Stomach smooth muscle (tissue), 2 donors: Measurements from ENCODE around the gene NUMA1.
A peak's percentile ranks its signal among the peaks of the same experiment; 100 is the strongest.

Source experiments
- H3K27ac ChIP-seq: one replicate; pipeline ENCODE4 v1.7.0; 2013; ENCODE audit warnings: mild to moderate bottlenecking, low read length, inconsistent platforms
- H3K27me3 ChIP-seq, 2 donors: one replicate each; pipeline ENCODE4 v1.7.0; 2013; ENCODE audit warnings: low read length in 2 of 2; ENCODE audit not compliant: insufficient read depth in 2 of 2, control insufficient read depth in 1 of 2
- H3K36me3 ChIP-seq, 2 donors: one replicate each; pipeline ENCODE4 v1.7.0; 2013; ENCODE audit warnings: low read length in 2 of 2; ENCODE audit not compliant: control insufficient read depth in 2 of 2, insufficient read depth in 2 of 2
- H3K4me1 ChIP-seq: one replicate; pipeline ENCODE4 v1.7.0; 2013; ENCODE audit warnings: low read length; ENCODE audit not compliant: control insufficient read depth, insufficient read depth
- H3K4me3 ChIP-seq, 2 donors: one replicate each; pipeline ENCODE4 v1.7.0; 2013; ENCODE audit warnings: low read length in 2 of 2
- H3K9ac ChIP-seq, 2 donors: one replicate each; pipeline ENCODE4 v1.7.0; 2013; ENCODE audit warnings: low read length in 2 of 2, mild to moderate bottlenecking in 1 of 2
- H3K9me3 ChIP-seq, 2 donors: one replicate each; pipeline ENCODE4 v1.7.0; 2013; ENCODE audit warnings: low read length in 2 of 2; ENCODE audit not compliant: control insufficient read depth in 2 of 2
- donor health status: healthy.
- donor health status: Pancreatic carcinoma.

Gene NUMA1

GRCh38 chr11:72014761-72015320 lies 65.5 kb downstream of the NUMA1 start:
- Histone ChIP-seq H3K4me1 (peaks cover 46% of the 10 kb centered on the region), H3K9ac (no peak overlapping the region), H3K27ac (peak overlapping the region; percentile 81), H3K27me3 (no peaks in the 10 kb centered on the region), H3K9me3 (no peaks in the 10 kb centered on the region), H3K36me3 (peaks cover 90 to 91% of the 10 kb centered on the region in 2 donors), H3K4me3 (no peak overlapping the region)

DNA sequence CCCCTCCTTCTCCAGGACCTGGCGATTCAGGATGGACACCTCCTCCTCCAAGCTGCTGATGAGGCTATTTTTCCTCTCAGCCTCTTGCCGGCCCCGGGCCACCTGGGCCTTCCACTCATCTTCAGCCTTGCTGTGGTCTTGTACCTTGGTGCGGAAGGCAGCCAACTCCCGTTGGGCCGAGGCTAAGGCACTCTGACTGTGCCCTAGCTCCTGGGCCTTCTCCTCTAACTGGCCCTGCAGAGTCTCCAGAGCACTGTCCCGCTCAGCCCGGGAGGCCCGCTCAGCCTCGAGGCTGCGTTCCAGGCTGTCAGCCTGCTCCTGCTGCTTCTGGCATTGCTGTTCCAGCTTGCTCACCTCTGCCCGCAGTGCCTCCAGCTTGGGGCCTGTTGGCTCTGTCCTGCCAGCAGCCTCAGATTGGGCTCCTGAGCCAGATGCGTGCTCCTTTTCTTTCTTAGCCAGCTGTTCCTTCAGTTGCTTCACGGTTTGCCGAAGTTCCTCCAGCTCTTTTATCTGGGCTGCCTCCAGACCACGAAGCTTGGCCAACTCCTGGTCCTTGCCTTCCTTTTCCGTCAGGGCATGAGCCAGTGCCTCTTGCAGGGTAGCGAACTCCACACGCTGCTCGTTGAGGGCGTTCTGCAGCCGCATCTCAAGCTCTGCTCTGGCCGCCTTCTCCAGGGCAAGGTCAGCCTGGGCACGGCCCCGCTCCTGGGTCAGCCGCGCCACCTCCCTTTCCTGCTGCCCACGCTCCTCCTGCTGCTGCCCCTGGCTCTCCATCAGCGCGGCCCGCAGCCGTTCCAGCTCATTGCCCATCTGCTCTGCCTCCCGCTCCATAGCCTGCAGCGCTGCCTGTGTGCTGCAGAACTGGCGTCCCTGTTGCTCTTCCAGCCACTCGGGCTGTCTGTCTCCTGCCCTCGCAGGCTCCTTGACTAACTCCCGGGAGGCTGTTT lies 66.3 kb downstream of the NUMA1 start:
- H3K4me1 ChIP-seq = peaks cover 46% of the 10 kb centered on the region
- no peaks in the 10 kb centered on the region for H3K9me3 ChIP-seq
- peak overlapping the region; percentile 81 for H3K27ac ChIP-seq
- H3K27me3 ChIP-seq = no peaks in the 10 kb centered on the region
- peaks cover 89% of the 10 kb centered on the region in 2 donors for H3K36me3 ChIP-seq
- H3K9ac ChIP-seq = no peak overlapping the region
- H3K4me3 ChIP-seq = peak overlapping the region in 1 of 2 donors; percentile 54

- Histone ChIP-seq H3K27ac (peak overlapping the region; percentile 81), H3K36me3 (peaks cover 88% of the 10 kb centered on the region in 2 donors), H3K4me3 (peak overlapping the region in 1 of 2 donors; percentile 54), H3K9ac (no peak overlapping the region), H3K9me3 (no peaks in the 10 kb centered on the region), H3K27me3 (no peaks in the 10 kb centered on the region), H3K4me1 (peaks cover 46% of the 10 kb centered on the region)
These were observed 67.2 kb downstream of the NUMA1 start for GRCh38 chr11:72012897-72013721.

- peaks cover 87 to 88% of the 10 kb centered on the region in 2 donors for H3K36me3 ChIP-seq
- no peaks in the 10 kb centered on the region for H3K27me3 ChIP-seq
- peak overlapping the region; percentile 81 for H3K27ac ChIP-seq
- no peaks in the 10 kb centered on the region for H3K9me3 ChIP-seq
- H3K4me1 ChIP-seq = peaks cover 46% of the 10 kb centered on the region
- no peak overlapping the region for H3K4me3 ChIP-seq
- H3K9ac ChIP-seq = peak overlapping the region in 1 of 2 donors; percentile 51
These were observed 68.2 kb downstream of the NUMA1 start for GRCh38 chr11:72012091-72012630.

DNA sequence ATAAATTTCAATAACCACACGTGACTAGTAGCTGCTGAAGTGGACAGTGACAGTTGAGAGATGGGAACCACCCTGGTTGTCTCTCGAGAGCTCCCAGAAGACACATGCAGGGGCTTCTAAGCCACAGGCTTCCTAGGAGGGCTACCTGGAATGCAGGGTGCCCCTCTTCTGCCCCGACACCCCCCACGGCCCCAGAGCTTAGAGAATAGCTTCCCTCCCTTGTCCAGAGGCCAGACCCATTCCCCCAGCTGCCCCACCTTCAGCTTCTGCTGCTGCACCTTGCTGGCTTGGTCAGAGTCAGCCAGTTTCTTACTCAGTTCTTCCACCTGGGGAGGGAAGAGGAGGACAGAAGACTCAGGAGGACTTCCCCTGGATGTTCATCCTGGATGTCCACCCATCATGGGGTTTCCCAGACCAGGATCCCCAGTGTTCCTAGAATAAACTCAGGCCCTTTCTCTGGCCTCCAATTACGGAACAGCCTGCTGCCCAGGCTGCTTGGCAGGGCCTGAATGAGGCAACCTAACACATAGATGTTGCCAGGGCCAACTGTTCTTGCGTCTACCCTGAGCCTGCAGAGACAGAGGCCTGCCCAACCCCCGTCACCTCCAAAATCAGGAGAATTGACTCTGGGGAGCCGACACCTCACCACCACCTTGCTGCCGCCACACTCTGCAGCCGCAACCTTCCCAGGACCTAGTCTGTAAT lies 69.7 kb downstream of the NUMA1 start:
- H3K36me3 ChIP-seq = peaks cover 87 to 88% of the 10 kb centered on the region in 2 donors
- no peaks in the 10 kb centered on the region for H3K9me3 ChIP-seq
- H3K4me3 ChIP-seq = no peak overlapping the region
- H3K27ac ChIP-seq = peak overlapping the region; percentile 24
- H3K4me1 ChIP-seq = peaks cover 43% of the 10 kb centered on the region
- H3K9ac ChIP-seq = peak overlapping the region in 1 of 2 donors; percentile 13
- H3K27me3 ChIP-seq = no peaks in the 10 kb centered on the region

- H3K9me3 ChIP-seq = no peaks in the 10 kb centered on the region
- peaks cover 87 to 90% of the 10 kb centered on the region in 2 donors for H3K36me3 ChIP-seq
- H3K4me3 ChIP-seq = no peak overlapping the region
- no peak overlapping the region for H3K27ac ChIP-seq
- no peak overlapping the region for H3K9ac ChIP-seq
- no peaks in the 10 kb centered on the region for H3K27me3 ChIP-seq
- peaks cover 37% of the 10 kb centered on the region for H3K4me1 ChIP-seq
These were observed 71.2 kb downstream of the NUMA1 start for GRCh38 chr11:72009156-72009555.

DNA sequence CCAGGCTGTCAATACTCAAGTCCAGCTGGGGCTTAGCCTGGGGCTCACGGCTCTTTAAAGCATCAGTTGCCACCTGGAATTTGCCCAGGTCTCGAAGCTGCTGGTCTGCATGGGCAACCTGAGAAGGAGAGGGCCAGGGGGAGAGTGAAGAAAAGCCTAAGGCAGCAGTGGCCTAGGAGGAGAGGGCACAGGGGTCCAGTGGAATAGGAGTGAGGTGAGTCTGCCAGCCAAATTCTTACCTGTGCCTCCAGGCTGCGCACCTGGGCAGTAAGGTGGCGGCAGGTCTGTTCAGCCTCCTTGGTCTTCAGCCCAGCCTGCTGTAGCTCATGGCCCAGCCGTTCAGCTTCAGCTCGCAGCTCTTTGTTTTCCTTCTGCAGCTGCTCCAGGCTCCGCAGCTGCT lies 71.6 kb downstream of the NUMA1 start:
- peaks cover 88 to 90% of the 10 kb centered on the region in 2 donors for H3K36me3 ChIP-seq
- no peak overlapping the region for H3K9ac ChIP-seq
- H3K4me1 ChIP-seq = peaks cover 32% of the 10 kb centered on the region
- H3K27me3 ChIP-seq = no peaks in the 10 kb centered on the region
- no peak overlapping the region for H3K4me3 ChIP-seq
- H3K27ac ChIP-seq = no peak overlapping the region
- no peaks in the 10 kb centered on the region for H3K9me3 ChIP-seq

GRCh38 chr11:72007587-72007986 lies 72.8 kb downstream of the NUMA1 start:
- H3K9me3 ChIP-seq = no peaks in the 10 kb centered on the region
- no peak overlapping the region for H3K4me3 ChIP-seq
- H3K4me1 ChIP-seq = peaks cover 21% of the 10 kb centered on the region
- H3K27me3 ChIP-seq = no peaks in the 10 kb centered on the region
- peak overlapping the region; percentile 6 for H3K27ac ChIP-seq
- H3K36me3 ChIP-seq = peaks cover 93 to 96% of the 10 kb centered on the region in 2 donors
- no peak overlapping the region for H3K9ac ChIP-seq

DNA sequence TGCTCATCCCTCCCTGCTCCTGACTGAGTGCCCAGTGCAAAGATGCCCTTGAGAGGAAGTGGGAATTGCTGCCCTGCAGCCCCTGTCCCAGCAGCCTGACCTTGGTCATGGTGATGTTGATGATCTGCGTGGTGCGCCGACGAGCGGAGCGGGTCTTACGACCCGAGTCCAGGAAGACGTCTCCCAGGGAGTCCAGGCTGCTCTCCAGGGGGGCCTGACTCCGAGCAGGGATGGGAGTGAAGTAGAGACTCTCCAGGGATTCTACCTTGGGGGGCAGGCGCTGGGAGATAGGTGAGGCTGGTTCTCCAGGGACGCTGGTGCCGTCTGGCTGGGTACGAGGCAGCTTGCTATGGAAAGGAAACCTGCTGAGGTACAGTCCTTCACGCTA lies 73.3 kb downstream of the NUMA1 start:
- H3K4me1 ChIP-seq = peaks cover 16% of the 10 kb centered on the region
- H3K9ac ChIP-seq = no peak overlapping the region
- no peak overlapping the region for H3K4me3 ChIP-seq
- peak overlapping the region; percentile 6 for H3K27ac ChIP-seq
- peaks cover 92 to 95% of the 10 kb centered on the region in 2 donors for H3K36me3 ChIP-seq
- H3K9me3 ChIP-seq = no peaks in the 10 kb centered on the region
- no peaks in the 10 kb centered on the region for H3K27me3 ChIP-seq
